Testis (tissue), 3 donors: Measurements from ENCODE around the gene OPTN. TPM values are rescaled to one million over a fixed set of nuclear protein-coding genes. Genes with fewer than 3 reads are reported as not detected.
A peak's percentile ranks its signal among the peaks of the same experiment; 100 is the strongest.

Source experiments
- DNase-seq: peaks from one replicate; pipeline ENCODE4 v3.0.0-alpha.2; 2019
- H3K27ac ChIP-seq, 2 donors: fragments of 200-600 bp; sonication (generic); one replicate each; pipeline ENCODE4 v1.5.1; 2019
- H3K27me3 ChIP-seq: fragments of 200-600 bp; sonication (generic); one replicate; pipeline ENCODE4 v1.5.1; 2019
- H3K36me3 ChIP-seq: fragments of 200-600 bp; sonication (generic); one replicate; pipeline ENCODE4 v1.5.1; 2017; ENCODE audit warnings: low read depth; ENCODE audit errors: missing control alignments
- H3K4me1 ChIP-seq: fragments of 200-600 bp; sonication (generic); one replicate; pipeline ENCODE4 v1.5.1; 2019
- H3K4me3 ChIP-seq, 2 donors: fragments of 200-600 bp; sonication (generic); one replicate each; pipeline ENCODE4 v1.5.1; 2017 to 2019
- H3K9me3 ChIP-seq: fragments of 200-600 bp; sonication (generic); one replicate; pipeline ENCODE4 v1.5.1; 2017
- CTCF ChIP-seq, 3 experiments: fragments of 450-650 bp in 2 of 3; fragments of 200-600 bp in 1 of 3; sonication (generic) in 1 of 3; IDR thresholded peaks; one replicate each; pipeline ENCODE4 v1.5.1; 2016 to 2019; ENCODE audit warnings: antibody characterized with exemption in 3 of 3, mild to moderate bottlenecking in 2 of 3, moderate library complexity in 1 of 3
- POLR2A ChIP-seq: fragments of 450-650 bp; IDR thresholded peaks from one replicate; pipeline ENCODE4 v1.6.1; 2017; ENCODE audit warnings: antibody characterized with exemption, mild to moderate bottlenecking, moderate library complexity
- WGBS, 2 donors: methylation state at CpG; one replicate each; pipeline ENCODE4 v1.1.5; 2018; 5-methylcytosine and 5-hydroxymethylcytosine counted together
- intact Hi-C: fragments of 100-400 bp; cut with DNase I; formaldehyde crosslinking; loops from one replicate; pipeline ENCODE4 v1.15.1; 2023; ENCODE audit warnings: low total_unique reads
- polyA plus RNA-seq: library from polyadenylated mRNA; stranded (reverse); fragments of 350-450 nt; fragmentation: Illumina TruSeq; extraction: RNeasy Lipid Tissue Mini Kit (QIAGEN cat#74804); gene quantifications from one replicate; pipeline ENCODE4 v1.2.3, GENCODE V29; 2014; ENCODE audit warnings: low read depth, low replicate concordance; ENCODE audit not compliant: insufficient read depth
- total RNA-seq, 2 donors: library from RNA; depleted of rRNA; stranded (reverse); fragments of >200 nt; gene quantifications; one replicate each; pipeline ENCODE4 v1.2.3, GENCODE V29; 2016

Gene OPTN
- total and polyA plus RNA-seq, 3 donors from 2014 or later: 87.5 to 130 (median 109) TPM

- H3K4me3 ChIP-seq: no peak overlapping the region
- no peaks in the 10 kb centered on the region for H3K9me3 ChIP-seq
- intact Hi-C loops: no loop called here
- no peak for DNase-seq
- no peaks in the 10 kb centered on the region for H3K27me3 ChIP-seq
- peaks cover 3% of the 10 kb centered on the region for H3K4me1 ChIP-seq
- TF ChIP-seq CTCF (IDR thresholded peaks at IDR 0.05) (no peak), POLR2A (no peak)
- 49 to 51% methylated on average over 4 of the region's 4 CpGs for WGBS, 2 donors
- no peaks in the 10 kb centered on the region for H3K36me3 ChIP-seq
- H3K27ac ChIP-seq: peak overlapping the region in 1 of 2 donors; percentile 52
Observed at GRCh38 chr10:13105184-13105583, 5.2 kb downstream of the OPTN start.

- no peak overlapping the region for H3K27ac ChIP-seq
- no peaks in the 10 kb centered on the region for H3K4me1 ChIP-seq
- WGBS, 2 donors: 89 to 90% methylated on average over 5 of the region's 5 CpGs
Observed at GRCh38 chr10:13106387-13107045, 6.6 kb downstream of the OPTN start.

GRCh38 chr10:13110908-13111307 is 10.9 kb downstream of the OPTN start:
- Histone ChIP-seq H3K4me3 (no peak overlapping the region), H3K27ac (no peak overlapping the region), H3K36me3 (no peaks in the 10 kb centered on the region), H3K27me3 (no peaks in the 10 kb centered on the region), H3K4me1 (peaks cover 4% of the 10 kb centered on the region), H3K9me3 (no peaks in the 10 kb centered on the region)
- WGBS, 2 donors: 73 to 80% methylated on average over 3 of the region's 3 CpGs
- no peak for DNase-seq
- intact Hi-C loops: no loop called here
- TF ChIP-seq CTCF (IDR thresholded peaks at IDR 0.05): no peak
- TF ChIP-seq POLR2A: no peak

More at GRCh38 chr10:13106387-13107045, 6.6 kb downstream of the OPTN start:
- no peak for DNase-seq
- Histone ChIP-seq H3K36me3 (no peaks in the 10 kb centered on the region), H3K9me3 (no peaks in the 10 kb centered on the region), H3K4me3 (no peak overlapping the region), H3K27me3 (no peaks in the 10 kb centered on the region)
- TF ChIP-seq CTCF (IDR thresholded peaks at IDR 0.05) (no peak), POLR2A (no peak)
- intact Hi-C loops: no loop called here

GRCh38 chr10:13113544-13113943 is 13.6 kb downstream of the OPTN start:
- Histone ChIP-seq H3K4me1 (peaks cover 16% of the 10 kb centered on the region), H3K36me3 (no peaks in the 10 kb centered on the region), H3K27ac (no peak overlapping the region), H3K4me3 (no peak overlapping the region), H3K9me3 (no peaks in the 10 kb centered on the region), H3K27me3 (no peaks in the 10 kb centered on the region)
- intact Hi-C loops: no loop called here
- no peak for DNase-seq
- TF ChIP-seq POLR2A (no peak), CTCF (IDR thresholded peaks at IDR 0.05) (no peak)
- 78 to 82% methylated on average over 6 of the region's 6 CpGs for WGBS, 2 donors
